HG03108 (cell line): ENCODE data around the gene RAPGEF4.

Experiments used
- ATAC-seq: cut with Tn5 transposase; IDR thresholded peaks from one replicate; pipeline ENCODE4 v1.9.1; 2021; ENCODE audit warnings: moderate library complexity; ENCODE audit not compliant: unreplicated experiment

Gene RAPGEF4

GRCh38 chr2:173056705-173057364 is 321.2 kb downstream of the RAPGEF4 start:
- no peak for ATAC-seq

GRCh38 chr2:173058097-173058496 is 322.5 kb downstream of the RAPGEF4 start:
- ATAC-seq, result no peak

- ATAC-seq, result no peak
Observed at GRCh38 chr2:173058673-173059072, 323.0 kb downstream of the RAPGEF4 start.

- ATAC-seq, result no peak
Observed at GRCh38 chr2:173059292-173059691, 323.6 kb downstream of the RAPGEF4 start.

GRCh38 chr2:173059971-173060461 is 324.4 kb downstream of the RAPGEF4 start:
- ATAC-seq, result no peak

- no peak for ATAC-seq
Observed at GRCh38 chr2:173062801-173063200, 327.2 kb downstream of the RAPGEF4 start.

- ATAC-seq, result no peak
Observed at GRCh38 chr2:173064151-173064805, 328.6 kb downstream of the RAPGEF4 start.

GRCh38 chr2:173066887-173067676 is 331.4 kb downstream of the RAPGEF4 start:
- ATAC-seq, result no peak

GRCh38 chr2:173075056-173075780 is 339.6 kb downstream of the RAPGEF4 start:
- no peak for ATAC-seq

- ATAC-seq, result peak; percentile 59
Observed at GRCh38 chr2:173075781-173076580, 340.3 kb downstream of the RAPGEF4 start, which contains the start of gene MAP3K20. Gene MAP3K20 (plus strand): TSS chr2:173075846. CDS start chr2:173091032, 15,186 bp downstream.

- peak; percentile 29 for ATAC-seq
Observed at GRCh38 chr2:173076581-173077345, 341.1 kb downstream of the RAPGEF4 start.

- no peak for ATAC-seq
Observed at GRCh38 chr2:173077506-173078177, 342.0 kb downstream of the RAPGEF4 start.

- ATAC-seq, result no peak
Observed at GRCh38 chr2:173079141-173079540, 343.5 kb downstream of the RAPGEF4 start.

GRCh38 chr2:173079973-173080860 is 344.6 kb downstream of the RAPGEF4 start:
- ATAC-seq, result no peak

- no peak for ATAC-seq
Observed at GRCh38 chr2:173086518-173087213, 351.0 kb downstream of the RAPGEF4 start.

GRCh38 chr2:173087214-173087581 is 351.6 kb downstream of the RAPGEF4 start:
- ATAC-seq, result no peak

GRCh38 chr2:173087793-173088496 is 352.3 kb downstream of the RAPGEF4 start:
- no peak for ATAC-seq
